Measurements from ENCODE around the gene PTPRR.

PTPRR gene

DNA sequence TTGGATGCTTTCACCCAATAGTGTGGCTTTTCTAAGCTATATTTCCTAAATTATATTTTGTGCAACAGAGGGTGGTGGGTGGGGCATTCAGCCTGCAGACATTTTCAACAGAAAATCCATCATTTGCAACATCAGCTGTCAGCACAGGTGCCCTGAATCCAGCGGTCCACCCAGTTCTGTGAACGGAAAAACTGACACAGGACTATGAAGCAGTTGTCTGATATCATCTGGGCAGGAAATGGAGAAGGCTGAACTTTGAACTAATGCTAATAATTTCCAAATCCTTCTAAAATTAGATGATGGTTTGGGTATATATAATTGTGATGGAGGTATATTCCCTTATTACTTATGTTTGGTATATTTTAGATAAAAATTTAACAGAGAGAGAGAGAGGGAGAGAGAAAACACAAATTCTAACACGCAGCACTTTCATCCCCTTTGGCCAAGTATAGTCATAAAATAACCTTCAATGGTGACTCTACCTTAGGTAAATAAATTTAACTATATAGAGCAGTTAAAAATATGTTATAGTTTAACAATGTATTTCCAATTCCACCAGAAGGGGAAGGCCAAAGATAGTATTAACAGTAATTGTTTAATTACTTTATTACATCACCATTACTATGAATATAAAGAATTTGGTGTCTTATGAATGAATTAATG is 225.0 kb downstream of the PTPRR start:
- no peak for DNase-seq (ENCODE audit: low read depth)

DNA sequence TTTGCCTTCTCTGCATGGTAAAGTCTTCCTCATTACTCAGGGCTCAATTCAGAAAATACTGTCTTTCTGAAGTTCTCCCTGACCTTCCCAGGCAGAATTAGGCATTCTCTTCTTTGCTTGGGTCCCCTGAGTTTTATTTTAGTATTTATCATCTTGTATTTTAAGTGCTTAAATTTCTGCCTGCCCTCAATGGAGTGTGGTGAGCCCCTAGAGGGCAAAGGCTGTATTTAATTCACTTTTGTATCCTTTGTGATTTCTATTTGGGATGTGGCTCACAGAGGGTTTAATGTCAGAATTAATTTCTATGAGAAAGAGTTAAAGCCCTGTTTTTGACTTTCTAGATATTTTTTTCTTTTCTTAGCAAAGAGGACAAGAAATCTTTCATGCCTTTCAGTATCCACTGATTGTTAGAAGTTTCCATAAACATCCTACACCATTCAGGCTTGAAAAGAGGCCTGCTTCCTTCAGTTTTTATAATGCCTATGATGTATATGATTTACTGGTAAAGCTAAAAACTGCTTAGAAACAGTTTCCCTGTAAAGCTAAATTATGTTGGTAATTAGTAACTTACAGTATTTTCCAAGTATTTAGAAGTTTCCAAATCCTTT is 227.8 kb downstream of the PTPRR start:
- no peak for DNase-seq (ENCODE audit: low read depth)

GRCh38 chr12:70691018-70691672 is 229.4 kb downstream of the PTPRR start:
- DNase-seq (ENCODE audit: low read depth): no peak

DNA sequence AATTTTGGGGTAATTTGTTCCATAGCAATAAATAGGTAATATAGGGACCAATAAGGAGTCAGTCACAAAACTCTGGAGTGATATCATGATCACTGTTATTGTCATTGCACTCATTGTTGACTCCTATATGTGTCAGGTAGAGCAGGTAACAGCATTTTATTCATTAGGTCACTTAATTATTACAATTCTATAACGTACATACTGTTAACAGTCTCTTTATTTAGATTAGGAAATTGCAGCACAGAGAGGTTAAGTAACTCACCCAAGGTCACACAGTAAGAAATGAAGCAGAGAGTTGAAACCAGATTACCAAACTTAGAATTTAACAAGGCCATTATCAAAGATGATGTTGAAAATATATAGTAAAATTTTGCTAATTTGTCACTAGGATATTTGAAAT is 233.6 kb downstream of the PTPRR start:
- DNase-seq (ENCODE audit: low read depth): no peak

DNA sequence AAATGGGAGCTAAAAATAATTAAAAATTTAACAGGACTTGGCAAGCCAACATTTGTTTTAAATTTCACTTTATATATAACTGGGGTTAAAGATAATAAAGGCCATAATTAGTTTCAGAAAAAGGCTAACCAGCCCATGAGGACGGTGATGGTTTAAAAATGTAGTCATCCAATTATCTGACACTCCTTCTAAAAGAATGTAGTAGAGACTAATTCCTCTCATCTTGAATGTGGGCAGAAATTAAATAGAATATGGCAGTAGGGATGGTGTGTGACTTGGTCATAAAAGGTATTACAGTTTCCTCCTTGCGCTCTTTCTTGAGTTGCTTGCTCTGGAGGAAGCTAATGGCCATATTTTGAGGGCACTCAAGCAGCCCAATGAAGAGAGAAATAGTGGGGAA is 234.2 kb downstream of the PTPRR start:
- DNase-seq (ENCODE audit: low read depth): no peak

DNA sequence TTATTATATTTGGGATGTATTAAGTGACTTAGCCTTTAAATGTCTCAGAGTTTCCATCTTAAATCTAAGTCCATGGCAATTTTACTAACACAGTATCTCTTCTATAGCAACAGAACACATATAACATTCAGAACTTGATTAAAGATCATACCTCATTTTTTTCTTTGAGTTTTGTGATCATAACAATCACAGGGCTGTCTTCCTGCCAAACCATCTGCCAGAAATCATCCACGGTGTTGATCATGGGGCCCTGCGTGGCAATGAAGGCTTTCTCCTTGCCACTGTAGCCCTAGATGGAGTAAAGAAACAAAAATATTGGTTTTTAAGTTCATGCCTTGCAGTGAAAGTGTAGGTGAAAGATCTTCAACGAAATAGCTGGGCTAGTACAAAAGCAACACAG is 236.6 kb downstream of the PTPRR start:
- no peak for DNase-seq (ENCODE audit: low read depth)

GRCh38 chr12:70671698-70672097 is 248.8 kb downstream of the PTPRR start:
- DNase-seq (ENCODE audit: low read depth): no peak

- no peak for DNase-seq (ENCODE audit: low read depth)
Measured at GRCh38 chr12:70670948-70671347, 249.6 kb downstream of the PTPRR start.

GRCh38 chr12:70667253-70667652 is 253.3 kb downstream of the PTPRR start:
- no peak for DNase-seq (ENCODE audit: low read depth)

DNA sequence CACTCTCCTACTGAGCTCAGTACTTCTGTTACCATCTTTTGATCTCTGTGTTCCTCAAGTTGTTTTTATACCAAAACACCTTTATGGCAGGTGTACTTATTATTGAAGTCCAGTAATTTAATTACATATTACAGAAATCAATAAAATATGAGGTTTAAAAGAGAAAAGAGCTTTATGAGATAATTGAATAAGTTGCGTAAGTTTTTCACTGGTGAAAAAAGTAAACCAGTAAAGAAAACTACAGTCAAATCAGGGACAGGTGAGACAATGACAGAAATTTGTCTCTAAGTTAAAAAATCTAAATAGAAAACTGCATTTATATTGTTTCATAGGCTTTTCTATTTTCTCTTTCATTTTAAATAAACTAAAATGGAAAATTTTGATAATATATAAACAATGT is 254.2 kb downstream of the PTPRR start:
- no peak for DNase-seq (ENCODE audit: low read depth)

GRCh38 chr12:70664465-70664881 is 256.1 kb downstream of the PTPRR start:
- no peak for DNase-seq (ENCODE audit: low read depth)

DNA sequence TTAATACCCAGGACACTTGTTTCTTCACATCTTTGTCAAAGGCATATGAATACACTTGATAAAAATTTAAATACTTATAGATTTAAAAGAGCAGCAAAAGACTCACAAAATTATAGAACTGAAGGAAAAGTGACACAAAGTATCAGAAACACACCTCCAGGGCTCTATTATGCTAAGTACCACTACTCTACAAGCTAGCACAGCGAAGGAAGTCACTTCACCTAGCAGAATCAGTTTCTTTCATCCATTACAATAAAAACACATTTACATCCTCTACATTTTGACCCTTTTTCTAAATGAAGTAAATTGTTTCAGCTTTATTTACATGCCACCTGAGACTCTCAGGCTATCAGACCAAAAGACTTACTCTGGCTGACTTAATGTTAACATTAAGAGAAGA is 256.7 kb downstream of the PTPRR start:
- no peak for DNase-seq (ENCODE audit: low read depth)

- DNase-seq (ENCODE audit: low read depth): no peak
Measured at GRCh38 chr12:70661466-70662161, 258.9 kb downstream of the PTPRR start.

DNA sequence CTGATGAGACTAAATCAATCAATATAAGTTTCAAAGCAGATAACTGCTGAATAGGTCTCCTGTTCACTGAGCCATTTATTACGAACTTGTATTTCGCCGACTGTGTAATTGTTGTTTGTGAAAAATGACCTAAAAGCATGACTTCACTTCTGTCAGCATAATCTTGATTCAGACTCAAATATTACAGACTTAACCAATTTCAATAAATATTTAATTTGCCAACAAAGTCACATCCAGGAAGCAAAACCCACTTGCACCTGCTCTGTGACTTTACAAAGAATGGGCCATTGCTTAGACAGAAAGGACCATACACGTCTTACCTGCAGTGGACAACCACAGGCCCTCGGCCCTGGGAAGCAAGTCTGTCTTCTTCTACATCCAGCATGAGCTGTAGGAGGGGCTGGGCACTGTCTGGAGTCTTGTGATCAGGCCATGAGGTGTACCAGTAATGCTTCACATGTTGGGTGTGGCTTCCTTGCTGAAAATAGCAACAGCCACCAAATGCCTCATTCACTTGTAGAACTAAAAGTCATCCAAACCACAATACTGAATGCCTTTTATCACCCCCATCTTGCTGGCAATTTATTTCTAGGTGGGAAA is 259.8 kb downstream of the PTPRR start:
- DNase-seq (ENCODE audit: low read depth): no peak

- DNase-seq (ENCODE audit: low read depth): no peak
Measured at GRCh38 chr12:70660002-70660604, 260.4 kb downstream of the PTPRR start.

DNA sequence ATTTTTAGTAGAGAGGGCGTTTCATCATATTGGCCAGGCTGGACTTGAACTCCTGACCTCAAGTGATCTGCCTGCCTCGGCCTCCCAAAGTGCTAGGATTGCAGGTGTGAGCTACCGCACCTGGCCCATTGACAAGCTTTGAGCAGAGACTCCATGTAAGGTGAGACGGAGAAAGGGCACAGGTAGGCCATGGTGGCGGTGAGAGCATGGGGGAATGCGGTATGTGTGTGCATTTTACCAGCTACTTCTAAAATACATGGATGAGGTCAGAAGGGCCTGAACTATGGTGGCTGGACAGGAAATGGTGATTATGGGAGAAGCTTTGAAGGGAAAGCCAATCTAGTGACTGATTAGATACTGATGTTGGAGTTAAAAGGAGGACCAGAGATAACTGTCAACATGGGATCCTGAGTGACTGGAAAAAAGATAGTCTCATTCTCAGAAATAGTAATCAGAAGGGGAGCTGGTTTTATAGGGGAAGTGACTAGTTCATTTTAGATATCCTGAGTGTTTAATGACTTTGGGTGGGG is 261.4 kb downstream of the PTPRR start:
- no peak for DNase-seq (ENCODE audit: low read depth)

- no peak for DNase-seq (ENCODE audit: low read depth)
Measured at GRCh38 chr12:70657616-70658286, 262.8 kb downstream of the PTPRR start.

GRCh38 chr12:70652451-70652850 is 268.1 kb downstream of the PTPRR start:
- DNase-seq (ENCODE audit: low read depth): no peak

- DNase-seq (ENCODE audit: low read depth): no peak
Measured at GRCh38 chr12:70648831-70649230, 271.7 kb downstream of the PTPRR start.

DNA sequence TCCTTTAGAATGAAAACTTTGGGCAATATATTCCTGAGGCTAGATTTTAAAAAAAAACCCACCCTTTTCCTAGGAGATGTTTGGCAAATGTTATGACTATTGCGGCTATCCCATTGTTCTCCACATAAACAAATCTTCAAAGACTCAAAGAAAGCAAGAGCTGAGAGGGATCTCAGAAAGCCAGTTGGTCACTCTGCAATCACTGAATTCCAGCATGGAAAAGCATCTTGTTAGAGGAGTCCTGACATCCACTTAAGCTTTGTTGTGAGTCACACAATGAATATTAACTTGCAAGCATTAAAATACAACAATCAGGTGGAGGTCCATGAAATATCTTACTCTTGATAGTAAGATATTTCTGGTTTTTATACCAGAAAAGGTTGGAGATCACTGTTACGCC is 272.3 kb downstream of the PTPRR start:
- DNase-seq (ENCODE audit: low read depth): no peak

GRCh38 chr12:70646850-70647249 is 273.7 kb downstream of the PTPRR start:
- DNase-seq (ENCODE audit: low read depth): no peak

Data from stimulated activated CD8-positive, alpha-beta memory T cell treated with anti-CD3 and anti-CD28 coated beads, Interleukin-12 subunit alpha, Interleukin-12 subunit beta, amount 100 ng/mL, for 1 hour (primary cell).